Activated naive CD4-positive, alpha-beta T cell treated with Interleukin-2 at 50 U/mL for 16 hours (primary cell): Measurements from ENCODE around the gene CORT.
"Not testable (repeated sequence)": the region's sequence is repeated elsewhere in the genome, so short reads cannot be mapped to it uniquely, and the experiment has no call there.

ENCODE experiments used
- DNase-seq: peaks from one replicate; pipeline ENCODE4 v3.0.0-alpha.2; 2020

The CORT gene

GRCh38 chr1:10449751-10450150 lies at the start of gene CORT:
Gene CORT (plus strand): TSS chr1:10450031. CDS start chr1:10450224, 193 bp downstream.
- DNase-seq, result no peak

GRCh38 chr1:10401281-10401680 lies 48.5 kb upstream of the CORT start:
- no peak for DNase-seq

- DNase-seq, result no peak
Measured at GRCh38 chr1:10402729-10403274, 47.0 kb upstream of the CORT start.

GRCh38 chr1:10407201-10407600 lies 42.6 kb upstream of the CORT start:
- DNase-seq, result no peak

- no peak for DNase-seq
Measured at GRCh38 chr1:10415211-10415930, 34.5 kb upstream of the CORT start.

GRCh38 chr1:10415967-10416366 lies 33.9 kb upstream of the CORT start:
- DNase-seq, result not testable (repeated sequence)

- DNase-seq, result not testable (repeated sequence)
Measured at GRCh38 chr1:10418741-10419140, 31.1 kb upstream of the CORT start.

GRCh38 chr1:10419351-10419750 lies 30.5 kb upstream of the CORT start:
- DNase-seq, result no peak

GRCh38 chr1:10421637-10422036 lies 28.2 kb upstream of the CORT start:
- no peak for DNase-seq

- no peak for DNase-seq
Measured at GRCh38 chr1:10424034-10424433, 25.8 kb upstream of the CORT start.

- no peak for DNase-seq
Measured at GRCh38 chr1:10424651-10425050, 25.2 kb upstream of the CORT start.

GRCh38 chr1:10425826-10426534 lies 23.9 kb upstream of the CORT start:
- DNase-seq, result not testable (repeated sequence)

- DNase-seq, result not testable (repeated sequence)
Measured at GRCh38 chr1:10426535-10426848, 23.3 kb upstream of the CORT start.

- DNase-seq, result no peak
Measured at GRCh38 chr1:10428984-10429383, 20.8 kb upstream of the CORT start.

GRCh38 chr1:10429868-10430215 lies 20.0 kb upstream of the CORT start:
- DNase-seq, result no peak

- peak; percentile 89 for DNase-seq
Measured at GRCh38 chr1:10430216-10431069, 19.4 kb upstream of the CORT start, which contains the start of gene CENPS. Gene CENPS (plus strand): TSS chr1:10430433. CDS start chr1:10430518, 85 bp downstream.

- no peak for DNase-seq
Measured at GRCh38 chr1:10431070-10431730, 18.6 kb upstream of the CORT start.

- DNase-seq, result no peak
Measured at GRCh38 chr1:10432910-10433700, 16.7 kb upstream of the CORT start.

- DNase-seq, result no peak
Measured at GRCh38 chr1:10433790-10434189, 16.0 kb upstream of the CORT start.

GRCh38 chr1:10434590-10434989 lies 15.2 kb upstream of the CORT start:
- no peak for DNase-seq

GRCh38 chr1:10437052-10437451 lies 12.8 kb upstream of the CORT start:
- no peak for DNase-seq

- DNase-seq, result no peak
Measured at GRCh38 chr1:10438677-10439163, 11.1 kb upstream of the CORT start.
